Measurements from ENCODE around the gene SLC25A51. TPM values are rescaled to one million over a fixed set of nuclear protein-coding genes. Genes with fewer than 3 reads are reported as not detected.

The SLC25A51 gene, protein sequence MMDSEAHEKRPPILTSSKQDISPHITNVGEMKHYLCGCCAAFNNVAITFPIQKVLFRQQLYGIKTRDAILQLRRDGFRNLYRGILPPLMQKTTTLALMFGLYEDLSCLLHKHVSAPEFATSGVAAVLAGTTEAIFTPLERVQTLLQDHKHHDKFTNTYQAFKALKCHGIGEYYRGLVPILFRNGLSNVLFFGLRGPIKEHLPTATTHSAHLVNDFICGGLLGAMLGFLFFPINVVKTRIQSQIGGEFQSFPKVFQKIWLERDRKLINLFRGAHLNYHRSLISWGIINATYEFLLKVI
- 10 to 100 TPM in 2 of 3 donors, 1 to 10 TPM in 1; 3.6 to 12.5 (median 10.7) TPM for polyA plus RNA-seq

- Mint-ChIP-seq H3K36me3 (peaks cover 0 to 3% (median 0%) of the 10 kb centered on the region in 3 donors), H3K27ac (peak within 1 kb of the TSS; percentile 86 to 94 (median 92)), H3K4me3 (peak within 1 kb of the TSS; percentile 88 to 95 (median 90)), H3K27me3 (ENCODE audit: low read depth in 3 of 3) (peaks cover 5 to 9% (median 8%) of the 10 kb centered on the region in 3 donors), H3K4me1 (peaks cover 23 to 29% of the 10 kb centered on the region in 2 donors), H3K9me3 (no peaks in the 10 kb centered on the region)
- peak; percentile 94 to 95 (median 95) for DNase-seq
Measured at GRCh38 chr9:37903647-37904444, at the start of gene SLC25A51. Gene SLC25A51 (minus strand): TSS chr9:37904127. CDS start chr9:37888550, 15,577 bp downstream.

GRCh38 chr9:37953206-37953774 is 49.4 kb upstream of the SLC25A51 start:
- no peaks in the 10 kb centered on the region for H3K9me3 Mint-ChIP-seq
- no peaks in the 10 kb centered on the region for H3K27me3 Mint-ChIP-seq (ENCODE audit: low read depth in 3 of 3)
- DNase-seq = no peak
- no peaks in the 10 kb centered on the region for H3K4me1 Mint-ChIP-seq
- H3K36me3 Mint-ChIP-seq = peaks cover 0 to 4% (median 0%) of the 10 kb centered on the region in 3 donors
- H3K27ac Mint-ChIP-seq = no peak overlapping the region
- H3K4me3 Mint-ChIP-seq = no peak overlapping the region

DNA sequence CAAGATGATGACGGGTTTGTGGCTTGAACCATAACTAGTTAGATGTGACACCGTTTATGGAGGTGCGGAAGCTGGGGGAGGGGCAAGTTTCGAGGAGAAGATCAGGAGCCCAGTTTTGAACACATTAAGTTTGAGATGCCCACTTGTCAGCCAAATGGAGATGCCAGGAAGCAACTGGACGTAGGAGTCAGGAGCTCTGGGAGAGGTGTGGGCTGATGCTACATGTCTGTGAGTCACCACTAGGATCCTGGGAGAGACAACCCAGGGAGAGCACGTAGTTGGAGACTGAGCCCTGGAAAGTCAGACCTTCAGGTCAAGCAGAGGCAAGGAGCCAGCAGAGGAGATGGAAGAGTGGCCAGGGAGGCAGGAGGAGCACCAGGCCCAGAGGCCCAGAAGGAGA is 48.8 kb upstream of the SLC25A51 start:
- Mint-ChIP-seq H3K36me3 (peaks cover 0 to 4% (median 0%) of the 10 kb centered on the region in 3 donors), H3K27ac (no peak overlapping the region), H3K27me3 (ENCODE audit: low read depth in 3 of 3) (peaks cover 0 to 2% (median 0%) of the 10 kb centered on the region in 3 donors), H3K4me3 (no peak overlapping the region), H3K4me1 (no peaks in the 10 kb centered on the region), H3K9me3 (no peaks in the 10 kb centered on the region)
- DNase-seq = no peak

DNA sequence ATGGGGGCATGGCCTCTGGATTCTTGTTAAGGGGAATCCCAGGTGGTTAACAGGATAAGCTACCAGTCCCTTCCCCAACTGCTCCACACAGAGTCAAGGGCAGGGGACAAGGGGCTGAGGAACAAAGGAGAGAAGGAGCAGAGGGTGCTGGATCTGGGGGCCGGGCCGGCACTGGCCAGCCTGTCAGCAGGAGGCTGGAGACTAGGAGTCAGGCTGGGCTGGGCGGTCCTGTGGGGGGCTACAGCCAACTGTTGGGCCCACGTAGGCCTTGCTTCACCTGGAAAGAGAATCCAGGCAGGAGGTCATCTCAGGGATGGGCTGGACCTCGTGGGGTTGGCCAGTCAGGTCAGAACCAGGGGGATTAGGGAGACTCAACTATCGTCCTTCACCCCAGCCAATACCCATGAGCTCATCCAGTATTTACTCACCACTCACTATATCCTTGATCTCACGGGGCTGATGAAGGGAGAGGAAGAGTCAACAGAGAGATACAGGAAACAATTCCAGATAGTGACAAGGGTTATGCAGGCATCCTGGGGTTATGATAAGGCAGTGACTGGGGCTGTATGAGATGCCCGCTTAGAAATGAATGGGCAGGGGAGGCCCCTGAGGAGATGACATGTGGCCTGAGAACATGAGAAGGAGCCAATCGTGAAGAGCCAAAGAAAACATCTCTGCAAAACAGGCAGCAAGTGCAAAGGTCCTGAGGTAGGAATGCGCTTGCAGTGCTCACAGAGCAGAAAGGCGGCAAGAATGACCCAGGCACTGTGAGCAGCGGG is 47.9 kb upstream of the SLC25A51 start:
- Mint-ChIP-seq H3K27ac (no peak overlapping the region), H3K27me3 (ENCODE audit: low read depth in 3 of 3) (peaks cover 0 to 3% (median 0%) of the 10 kb centered on the region in 3 donors), H3K36me3 (peaks cover 0 to 4% (median 0%) of the 10 kb centered on the region in 3 donors), H3K9me3 (no peaks in the 10 kb centered on the region), H3K4me1 (no peaks in the 10 kb centered on the region), H3K4me3 (no peak overlapping the region)
- no peak for DNase-seq

GRCh38 chr9:37950561-37950960 is 46.6 kb upstream of the SLC25A51 start:
- Mint-ChIP-seq H3K36me3 (peaks cover 0 to 8% (median 0%) of the 10 kb centered on the region in 3 donors), H3K27ac (no peak overlapping the region), H3K27me3 (ENCODE audit: low read depth in 3 of 3) (peaks cover 0 to 3% (median 0%) of the 10 kb centered on the region in 3 donors), H3K9me3 (no peaks in the 10 kb centered on the region), H3K4me3 (no peak overlapping the region), H3K4me1 (no peaks in the 10 kb centered on the region)
- no peak for DNase-seq

GRCh38 chr9:37949576-37949975 is 45.6 kb upstream of the SLC25A51 start:
- no peak overlapping the region for H3K4me3 Mint-ChIP-seq
- DNase-seq = no peak
- H3K27ac Mint-ChIP-seq = no peak overlapping the region
- peaks cover 0 to 3% (median 0%) of the 10 kb centered on the region in 3 donors for H3K27me3 Mint-ChIP-seq (ENCODE audit: low read depth in 3 of 3)
- peaks cover 0 to 4% (median 0%) of the 10 kb centered on the region in 3 donors for H3K36me3 Mint-ChIP-seq
- H3K9me3 Mint-ChIP-seq = no peaks in the 10 kb centered on the region
- H3K4me1 Mint-ChIP-seq = no peaks in the 10 kb centered on the region

GRCh38 chr9:37948417-37948980 is 44.6 kb upstream of the SLC25A51 start:
- DNase-seq = no peak
- H3K27ac Mint-ChIP-seq = no peak overlapping the region
- no peaks in the 10 kb centered on the region for H3K4me1 Mint-ChIP-seq
- no peak overlapping the region for H3K4me3 Mint-ChIP-seq
- H3K9me3 Mint-ChIP-seq = no peaks in the 10 kb centered on the region
- H3K27me3 Mint-ChIP-seq (ENCODE audit: low read depth in 3 of 3) = peaks cover 0 to 3% (median 0%) of the 10 kb centered on the region in 3 donors
- peaks cover 0 to 4% (median 0%) of the 10 kb centered on the region in 3 donors for H3K36me3 Mint-ChIP-seq

DNA sequence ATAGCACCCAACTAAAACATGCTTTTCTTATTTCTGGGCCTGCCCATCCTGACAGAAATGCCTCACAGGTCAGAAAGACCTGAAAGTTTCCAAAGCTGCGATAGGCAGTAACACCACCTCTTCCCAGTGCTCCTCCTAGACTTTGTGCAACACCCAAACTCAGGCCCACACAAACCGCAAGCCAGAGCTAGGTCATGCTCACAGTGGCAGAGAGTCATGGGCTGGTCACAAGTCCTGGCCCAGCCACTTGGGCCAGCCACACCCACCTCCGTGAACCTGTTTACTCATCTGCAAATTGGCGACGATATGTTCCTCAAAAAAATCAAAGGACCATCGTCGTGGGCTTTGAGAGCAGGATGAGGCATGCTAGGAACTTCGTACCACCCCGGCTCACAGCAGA is 44.0 kb upstream of the SLC25A51 start:
- Mint-ChIP-seq H3K4me3 (no peak overlapping the region), H3K27ac (no peak overlapping the region), H3K9me3 (no peaks in the 10 kb centered on the region), H3K36me3 (peaks cover 0 to 4% (median 0%) of the 10 kb centered on the region in 3 donors), H3K27me3 (ENCODE audit: low read depth in 3 of 3) (peaks cover 0 to 3% (median 0%) of the 10 kb centered on the region in 3 donors), H3K4me1 (no peaks in the 10 kb centered on the region)
- DNase-seq = no peak

DNA sequence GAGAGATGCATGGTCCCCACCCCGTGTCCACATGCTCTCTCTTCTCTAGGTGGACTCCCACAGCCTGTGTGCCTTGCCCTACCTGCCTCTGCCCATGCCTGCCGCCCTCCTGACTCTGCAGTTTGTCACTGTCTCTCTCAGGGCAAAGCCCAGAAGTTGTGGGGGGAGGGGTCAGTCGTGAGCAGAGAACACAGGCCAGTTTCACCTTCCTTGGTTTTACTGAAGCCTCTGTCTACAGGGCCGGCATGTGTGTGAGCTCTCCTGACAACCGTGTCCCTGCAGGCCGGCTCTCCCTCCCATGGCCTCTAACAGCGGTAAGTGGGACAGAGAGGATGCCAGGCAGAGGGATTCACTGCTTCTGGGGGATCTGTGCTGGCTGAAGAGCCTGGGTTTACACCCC is 43.5 kb upstream of the SLC25A51 start:
- Mint-ChIP-seq H3K36me3 (peaks cover 0 to 4% (median 0%) of the 10 kb centered on the region in 3 donors), H3K4me1 (no peaks in the 10 kb centered on the region), H3K4me3 (no peak overlapping the region), H3K27ac (no peak overlapping the region), H3K9me3 (no peaks in the 10 kb centered on the region), H3K27me3 (ENCODE audit: low read depth in 3 of 3) (peaks cover 0 to 3% (median 0%) of the 10 kb centered on the region in 3 donors)
- no peak for DNase-seq

- no peaks in the 10 kb centered on the region for H3K9me3 Mint-ChIP-seq
- H3K36me3 Mint-ChIP-seq = peaks cover 0 to 7% (median 0%) of the 10 kb centered on the region in 3 donors
Measured at GRCh38 chr9:37946971-37947370, 43.0 kb upstream of the SLC25A51 start.

GRCh38 chr9:37946041-37946440 is 42.1 kb upstream of the SLC25A51 start:
- Mint-ChIP-seq H3K9me3 (no peaks in the 10 kb centered on the region), H3K4me3 (no peak overlapping the region), H3K4me1 (no peaks in the 10 kb centered on the region), H3K27ac (no peak overlapping the region), H3K36me3 (peaks cover 0 to 8% (median 0%) of the 10 kb centered on the region in 3 donors), H3K27me3 (ENCODE audit: low read depth in 3 of 3) (peaks cover 0 to 4% (median 3%) of the 10 kb centered on the region in 3 donors)
- DNase-seq = no peak

More at GRCh38 chr9:37946971-37947370, 43.0 kb upstream of the SLC25A51 start:
- no peak overlapping the region for H3K27ac Mint-ChIP-seq
- no peaks in the 10 kb centered on the region for H3K4me1 Mint-ChIP-seq
- no peak for DNase-seq
- H3K4me3 Mint-ChIP-seq = no peak overlapping the region
- peaks cover 0 to 3% (median 3%) of the 10 kb centered on the region in 3 donors for H3K27me3 Mint-ChIP-seq (ENCODE audit: low read depth in 3 of 3)

DNA sequence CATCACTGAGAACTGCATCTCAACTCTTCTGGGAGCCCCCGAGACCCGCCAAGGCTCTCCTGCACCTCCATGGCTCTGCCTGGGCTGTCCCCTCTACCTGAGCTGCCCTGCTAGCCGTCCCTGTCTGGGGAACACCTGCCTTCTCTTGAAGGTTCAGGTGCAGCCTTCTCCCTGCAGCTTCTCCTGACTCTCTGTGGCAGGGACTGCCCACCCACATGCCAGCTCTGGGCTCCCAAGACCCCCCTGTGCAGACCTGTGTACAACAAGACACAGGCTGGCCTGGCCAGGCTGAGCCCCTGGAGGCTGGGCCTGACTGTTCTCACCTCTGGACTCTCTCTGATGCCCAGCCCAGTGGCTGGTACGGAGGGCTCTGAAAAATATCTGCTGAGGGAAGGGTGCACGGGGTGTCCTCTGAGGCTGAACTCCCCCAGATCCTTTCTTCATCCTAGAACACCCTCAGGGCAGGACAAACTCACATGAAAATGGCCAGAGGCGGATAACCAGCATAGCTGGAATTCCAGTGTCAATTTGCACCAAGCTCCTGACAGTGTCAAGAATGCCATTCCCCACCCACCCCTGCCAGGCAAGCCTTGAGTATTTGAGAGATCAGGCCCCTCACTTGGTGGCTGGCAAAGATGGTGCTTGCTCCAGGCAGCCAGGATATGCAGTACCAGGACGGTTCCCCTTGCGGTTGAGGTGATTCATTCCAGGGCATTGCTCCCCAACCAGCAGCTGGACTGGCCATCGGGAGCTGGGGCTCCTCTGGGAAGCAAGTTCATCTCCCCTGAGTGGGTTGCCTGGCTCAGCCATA is 40.9 kb upstream of the SLC25A51 start:
- Mint-ChIP-seq H3K4me1 (no peaks in the 10 kb centered on the region), H3K36me3 (peaks cover 0 to 8% (median 0%) of the 10 kb centered on the region in 3 donors), H3K27me3 (ENCODE audit: low read depth in 3 of 3) (peaks cover 0 to 4% (median 3%) of the 10 kb centered on the region in 3 donors), H3K4me3 (no peak overlapping the region), H3K9me3 (no peaks in the 10 kb centered on the region), H3K27ac (no peak overlapping the region)
- no peak for DNase-seq
